Activated naive CD4-positive, alpha-beta T cell treated with Interleukin-2 at 50 U/mL for 16 hours (primary cell): Measurements from ENCODE around the gene MRPL32.

Source experiments
- DNase-seq: peaks from one replicate; pipeline ENCODE4 v3.0.0-alpha.2; 2020

MRPL32 gene

GRCh38 chr7:42928754-42929153 lies 3.4 kb upstream of the MRPL32 start:
- DNase-seq, result no peak

- no peak for DNase-seq
These were observed 2.7 kb upstream of the MRPL32 start for GRCh38 chr7:42929449-42929848.

- DNase-seq, result no peak
These were observed 1.3 kb upstream of the MRPL32 start for GRCh38 chr7:42930889-42931288.

- DNase-seq, result peak; percentile 12
These were observed 736 bp upstream of the MRPL32 start for GRCh38 chr7:42931447-42931833.

- no peak for DNase-seq
These were observed 825 bp downstream of the MRPL32 start for GRCh38 chr7:42932811-42933591.

DNA sequence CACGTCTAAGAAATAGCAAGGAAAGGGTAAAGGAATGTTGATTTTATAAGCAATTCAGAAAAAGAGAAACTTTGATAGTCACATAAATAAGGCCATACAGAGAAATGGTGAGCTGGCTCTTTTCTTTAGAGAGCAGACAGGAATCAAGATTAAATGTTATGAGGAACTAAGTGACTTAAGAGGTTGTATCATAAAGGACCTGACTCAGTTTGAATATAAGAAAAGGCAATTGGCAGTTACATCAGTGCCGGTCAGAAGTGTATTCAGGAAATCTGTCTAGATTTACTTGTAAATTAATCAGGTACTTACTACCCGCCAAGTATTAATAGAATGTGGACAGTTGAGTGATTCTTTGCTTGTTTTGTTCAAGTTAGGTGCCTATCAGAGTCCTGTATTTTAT lies 2.1 kb downstream of the MRPL32 start:
- no peak for DNase-seq

GRCh38 chr7:42935861-42936260 lies 3.7 kb downstream of the MRPL32 start:
- no peak for DNase-seq

DNA sequence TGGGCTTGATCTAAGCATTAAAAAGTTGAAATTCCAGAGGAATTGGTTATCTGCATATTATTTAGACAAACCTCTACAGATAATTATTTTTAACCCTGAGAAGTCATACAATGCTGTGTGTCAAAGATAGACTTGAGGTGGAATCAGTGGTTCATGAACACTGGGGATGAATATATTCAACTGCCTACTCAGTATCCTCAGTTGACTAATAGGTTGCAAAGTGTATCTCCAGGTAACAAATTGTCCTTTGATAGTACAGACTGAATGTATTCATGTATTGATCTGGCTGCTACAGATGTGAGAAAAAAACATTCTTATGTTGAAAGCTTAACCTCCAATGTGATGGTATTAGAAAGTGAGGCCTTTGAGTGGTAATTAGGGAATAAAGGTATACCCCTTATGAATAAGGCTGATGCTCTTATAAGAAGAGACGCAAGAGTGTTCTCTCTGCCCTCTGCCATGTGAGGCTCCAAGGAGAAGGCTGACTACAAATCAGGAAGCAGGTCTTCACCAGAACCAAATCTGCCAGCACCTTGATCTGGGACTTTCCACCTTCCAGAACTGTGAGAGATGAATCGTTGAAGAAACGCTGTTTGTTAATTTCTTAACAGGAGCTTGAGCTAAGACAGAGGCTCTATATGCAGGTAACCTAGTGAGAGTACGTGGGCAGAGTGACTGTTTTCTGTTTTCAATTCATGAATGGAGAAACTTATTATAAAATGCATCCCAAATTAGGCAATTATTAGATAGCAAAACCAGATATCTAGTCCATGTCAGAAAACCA lies 7.5 kb downstream of the MRPL32 start:
- no peak for DNase-seq

DNA sequence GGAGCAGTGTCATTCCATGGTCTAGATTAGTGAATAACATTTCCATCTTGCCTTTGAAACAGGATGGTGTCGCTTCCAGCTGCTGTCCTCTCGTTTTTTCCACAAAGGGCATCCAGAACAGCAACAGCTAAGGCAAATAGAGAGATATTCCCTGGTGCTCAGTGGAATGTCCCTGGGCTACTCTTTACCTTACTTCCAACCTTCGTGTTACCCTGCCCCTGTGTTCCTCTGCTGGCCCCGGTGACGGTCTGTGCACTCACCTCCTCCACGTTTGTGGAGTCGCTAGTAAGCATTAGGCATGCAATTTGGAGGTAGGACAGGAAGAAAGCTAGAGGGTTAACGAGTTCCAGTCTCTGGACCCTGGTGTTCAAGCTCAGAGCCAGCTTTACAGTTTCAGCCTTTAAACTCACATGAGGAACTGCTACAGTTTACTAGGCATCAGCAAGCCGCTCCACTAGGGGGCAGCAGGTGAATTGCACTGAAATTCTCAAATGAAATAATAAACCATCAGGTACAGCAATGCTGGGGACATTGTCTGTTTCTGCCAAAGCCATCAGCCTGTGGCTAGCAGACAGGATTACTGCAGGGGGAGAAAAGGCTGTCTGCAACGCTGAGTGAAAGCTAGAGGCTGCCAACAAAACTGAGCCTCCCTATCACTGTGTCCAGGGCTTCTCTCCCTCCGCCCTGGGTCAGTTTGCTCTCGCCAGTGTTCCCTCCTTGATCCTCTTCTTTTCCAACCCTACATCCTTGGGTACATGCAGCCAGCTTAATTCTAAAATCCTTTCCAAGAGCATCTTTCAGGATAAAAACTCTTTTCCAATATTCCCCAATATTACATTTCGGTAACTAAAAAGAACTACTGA lies 9.0 kb downstream of the MRPL32 start:
- peak; percentile 76 for DNase-seq

DNA sequence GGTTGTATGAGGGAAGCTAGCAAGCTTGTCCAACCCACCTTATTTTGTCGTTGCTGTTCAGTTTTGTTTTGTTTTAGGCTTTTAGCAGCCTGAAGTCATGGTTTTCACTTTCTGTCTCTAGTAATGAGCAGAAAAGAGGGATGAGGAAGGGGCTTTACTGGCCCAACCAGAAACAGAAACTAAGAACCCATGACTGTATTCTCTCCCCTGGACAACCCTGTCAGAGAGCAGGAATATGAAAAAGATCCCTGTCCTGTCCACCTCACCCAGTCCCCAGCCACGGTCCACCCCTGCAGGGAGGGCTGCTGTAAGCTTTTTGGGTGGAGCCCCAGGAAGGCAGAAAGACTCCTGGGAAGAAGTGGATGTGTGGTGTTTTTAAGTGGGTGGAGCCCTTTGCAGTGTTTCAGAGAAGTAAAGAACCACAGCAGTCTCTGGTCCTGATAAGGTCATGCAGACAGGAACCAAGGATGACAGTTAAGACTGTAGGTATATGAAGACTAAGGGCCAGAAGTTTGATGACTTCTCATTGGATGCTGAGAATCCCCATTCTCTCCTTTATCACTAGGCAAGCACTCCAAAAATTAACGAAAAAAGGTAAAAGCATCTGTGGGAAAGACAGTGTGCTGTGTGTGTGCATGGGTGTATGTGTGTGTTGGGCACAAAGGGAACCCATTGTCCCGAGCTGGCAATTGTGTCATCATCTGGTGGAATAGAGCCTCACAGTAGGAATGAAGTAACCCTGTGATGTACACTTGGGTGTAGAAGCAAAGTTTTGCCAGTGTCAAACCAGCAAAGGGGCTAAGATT lies 13.8 kb downstream of the MRPL32 start:
- no peak for DNase-seq

- no peak for DNase-seq
These were observed 14.4 kb downstream of the MRPL32 start for GRCh38 chr7:42946627-42946950.

DNA sequence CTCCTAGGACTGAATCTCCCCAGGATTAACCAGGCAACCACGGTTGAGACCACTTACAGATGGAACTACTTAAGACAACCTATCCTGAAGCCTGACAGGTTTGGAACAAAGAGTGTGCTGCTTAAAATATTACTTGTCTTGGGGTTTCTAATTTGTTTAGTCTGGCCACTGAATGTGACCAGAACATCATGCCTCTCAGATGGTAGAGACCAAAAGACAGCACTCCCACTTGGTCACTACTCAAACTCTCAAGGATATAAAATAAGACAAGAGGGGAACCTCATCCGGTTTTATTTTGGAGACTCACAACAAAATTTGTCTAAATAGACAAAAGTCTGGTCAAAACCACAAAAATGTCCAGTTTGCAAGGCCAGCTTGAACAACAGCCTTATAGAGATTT lies 15.3 kb downstream of the MRPL32 start:
- no peak for DNase-seq

DNA sequence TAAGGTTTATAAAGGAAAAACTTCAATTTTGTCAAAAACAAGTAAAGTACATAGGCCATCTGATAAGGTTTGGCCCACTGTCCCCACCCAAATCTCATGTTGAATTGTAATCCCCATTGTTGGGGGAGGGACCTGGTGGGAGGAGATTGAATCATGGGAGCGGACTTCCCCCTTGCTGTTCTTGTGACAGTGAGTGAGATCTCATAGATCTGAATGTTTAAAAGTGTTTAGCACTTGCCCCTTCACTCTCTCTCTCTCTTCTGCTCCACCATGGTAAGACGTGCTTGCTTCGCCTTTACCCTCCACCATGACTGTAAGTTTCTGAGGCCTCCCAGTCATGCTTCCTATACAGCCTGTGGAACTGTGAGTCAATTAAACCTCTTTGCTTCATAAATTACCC lies 18.2 kb downstream of the MRPL32 start:
- no peak for DNase-seq

GRCh38 chr7:42952328-42952727 lies 20.2 kb downstream of the MRPL32 start:
- DNase-seq, result no peak

GRCh38 chr7:42953994-42954393 lies 21.8 kb downstream of the MRPL32 start:
- DNase-seq, result no peak

GRCh38 chr7:42956062-42956461 lies 23.9 kb downstream of the MRPL32 start:
- no peak for DNase-seq

- DNase-seq, result no peak
These were observed 27.4 kb downstream of the MRPL32 start for GRCh38 chr7:42959549-42959948.

DNA sequence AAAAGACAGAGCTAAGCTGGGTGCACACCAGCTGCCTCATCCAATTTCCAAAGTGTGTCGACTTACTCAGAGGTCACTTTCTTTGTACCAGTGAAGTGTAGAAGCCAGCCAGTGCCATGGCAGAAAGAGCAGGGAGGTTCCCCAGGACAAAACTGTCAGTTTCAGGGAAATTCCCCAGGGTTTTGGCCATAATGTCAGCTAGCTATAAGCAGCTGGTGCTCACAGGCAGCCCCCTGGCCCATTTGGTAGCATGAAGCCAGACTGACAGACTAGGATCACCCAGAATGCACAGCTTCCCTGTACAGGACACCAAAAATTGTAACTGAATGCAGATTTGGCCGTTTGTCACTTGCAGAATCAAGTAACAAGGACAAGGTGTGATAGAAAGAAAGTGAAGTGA lies 28.6 kb downstream of the MRPL32 start:
- no peak for DNase-seq

- no peak for DNase-seq
These were observed 29.0 kb downstream of the MRPL32 start for GRCh38 chr7:42961170-42961569.

GRCh38 chr7:42964293-42964692 lies 32.1 kb downstream of the MRPL32 start:
- no peak for DNase-seq

DNA sequence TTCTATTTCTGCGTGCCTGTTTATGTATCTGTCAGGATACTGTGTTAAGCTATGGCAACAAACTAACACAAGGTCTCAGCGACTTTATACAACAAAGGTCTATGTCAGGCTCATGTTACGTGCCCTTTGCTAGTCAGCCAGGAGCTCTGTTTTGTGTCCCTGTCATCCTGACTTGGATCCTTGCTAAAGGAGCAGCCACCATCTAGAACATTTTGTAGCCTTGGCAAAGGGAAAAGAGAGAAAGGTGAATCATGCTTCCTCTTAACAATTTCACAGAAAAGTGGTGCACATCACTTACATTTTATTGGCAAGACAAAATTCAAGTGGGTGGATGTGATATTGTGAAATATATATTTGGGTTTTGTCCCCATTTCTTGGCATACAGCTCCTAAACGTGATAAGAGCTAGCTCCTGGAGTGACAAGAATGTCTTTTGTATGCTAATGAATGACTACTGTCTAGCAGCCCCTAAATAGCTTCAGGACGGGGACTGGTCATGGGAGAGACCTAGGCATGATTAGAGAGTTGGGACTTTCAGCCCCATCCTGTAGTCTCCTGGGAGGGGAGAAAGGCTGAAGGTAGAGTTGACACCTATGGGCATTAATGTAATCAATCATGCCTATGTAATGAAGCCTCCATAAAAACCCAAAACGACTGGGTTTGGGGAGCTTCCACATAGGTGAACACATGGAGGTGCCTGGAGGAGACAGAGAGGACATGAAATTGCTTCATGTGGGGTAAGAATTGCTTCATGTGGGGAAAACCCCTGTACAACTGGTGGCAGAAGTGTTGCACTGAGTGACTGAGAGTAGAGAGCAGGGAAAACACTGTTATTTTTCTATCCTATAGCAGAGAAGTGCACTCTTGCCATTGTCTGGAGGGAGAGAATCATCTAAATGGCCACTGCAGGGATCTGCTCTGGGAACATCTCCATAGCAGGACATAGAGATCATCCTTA lies 33.0 kb downstream of the MRPL32 start:
- no peak for DNase-seq

DNA sequence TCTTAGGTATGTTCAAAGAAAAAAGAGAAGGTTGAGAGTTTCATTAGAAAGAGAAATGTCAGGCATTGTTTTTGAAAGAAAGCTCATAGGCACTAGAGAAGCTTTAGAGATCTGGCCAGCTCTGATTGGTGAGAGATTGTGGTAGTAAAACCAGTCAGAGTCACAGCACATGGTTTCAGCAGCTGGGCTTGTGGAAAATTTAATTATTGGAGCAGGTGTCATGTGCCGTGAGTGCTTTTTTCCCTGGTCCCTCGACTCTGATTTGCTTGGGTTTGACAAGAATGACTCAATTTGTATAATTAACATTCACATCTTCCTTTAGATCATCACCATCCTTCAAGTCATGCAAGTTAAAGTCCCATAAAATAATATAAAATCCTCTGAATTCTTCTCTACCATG lies 35.2 kb downstream of the MRPL32 start:
- DNase-seq, result no peak
